GM21526 (cell line): ENCODE data around the gene FAM222A.

Experiments
- ATAC-seq: cut with Tn5 transposase; IDR thresholded peaks from one replicate; pipeline ENCODE4 v1.9.1; 2021; ENCODE audit warnings: moderate library complexity; ENCODE audit not compliant: unreplicated experiment, low FRiP score

Gene FAM222A

DNA sequence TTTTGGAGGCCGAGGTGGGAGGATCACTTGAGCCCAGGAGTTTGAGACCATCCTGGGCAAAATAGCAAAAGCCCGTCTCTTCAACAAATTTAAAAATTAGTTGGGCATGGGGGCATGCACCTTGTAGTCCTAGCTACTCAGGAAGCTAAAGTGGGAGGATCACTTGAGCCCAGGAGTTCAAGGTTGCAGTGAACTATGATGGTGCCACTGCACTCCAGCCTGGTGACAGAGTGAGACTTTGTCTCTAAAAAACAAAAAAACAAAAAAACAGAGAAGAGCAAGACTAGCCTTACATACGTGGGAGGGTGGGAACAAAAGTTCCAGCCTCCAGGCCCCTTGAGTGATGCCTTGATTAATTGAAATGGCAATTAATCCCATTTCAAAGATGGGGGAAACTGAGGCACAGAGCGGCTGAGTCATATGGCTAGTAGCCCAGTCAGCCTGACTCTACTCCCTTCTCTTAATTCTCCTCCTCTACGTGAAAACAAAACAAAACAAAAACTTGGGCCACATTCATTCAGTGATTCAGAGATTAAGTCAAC, 3.3 kb upstream of the FAM222A start:
- no peak for ATAC-seq

DNA sequence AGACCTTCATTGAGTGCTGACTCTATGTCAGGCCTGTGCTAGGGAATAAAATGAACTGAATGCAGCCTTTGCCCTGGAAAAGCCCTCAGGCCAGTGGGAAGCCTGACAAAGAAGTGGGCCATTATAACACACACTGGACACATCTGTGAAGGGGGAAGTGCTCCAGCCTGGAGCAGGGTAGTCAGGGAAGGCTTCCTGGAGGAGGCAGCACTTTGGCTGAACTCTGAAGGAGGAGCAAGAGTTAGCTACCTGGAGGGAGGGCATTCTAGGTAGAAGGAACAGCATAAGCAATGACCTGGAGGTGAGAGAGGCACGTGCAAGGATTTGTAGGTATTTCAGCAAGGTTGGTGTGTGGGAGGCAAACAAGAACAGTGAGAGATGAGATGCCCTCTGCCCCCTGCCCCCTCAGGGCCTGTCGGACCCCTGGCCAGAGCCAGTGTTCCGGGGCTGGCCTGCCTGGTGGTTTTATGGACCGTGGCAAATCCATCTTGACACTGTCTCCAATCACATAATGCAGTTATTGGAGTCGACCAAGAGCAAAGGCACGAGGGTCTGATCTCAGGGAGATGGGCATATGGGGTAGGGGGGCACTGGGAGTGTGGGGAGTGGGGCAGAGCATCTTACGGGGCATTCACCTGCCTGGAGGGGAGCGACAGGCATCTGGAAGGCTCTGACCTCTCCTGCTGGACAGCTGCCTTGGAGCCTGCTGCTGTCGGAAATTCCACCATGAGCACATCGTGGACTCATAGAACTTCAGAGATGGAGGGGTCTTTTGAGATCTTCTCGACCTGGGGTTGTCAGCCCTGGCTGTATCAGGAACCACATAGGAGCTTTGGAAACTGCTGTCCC, 2.7 kb upstream of the FAM222A start:
- ATAC-seq: no peak

DNA sequence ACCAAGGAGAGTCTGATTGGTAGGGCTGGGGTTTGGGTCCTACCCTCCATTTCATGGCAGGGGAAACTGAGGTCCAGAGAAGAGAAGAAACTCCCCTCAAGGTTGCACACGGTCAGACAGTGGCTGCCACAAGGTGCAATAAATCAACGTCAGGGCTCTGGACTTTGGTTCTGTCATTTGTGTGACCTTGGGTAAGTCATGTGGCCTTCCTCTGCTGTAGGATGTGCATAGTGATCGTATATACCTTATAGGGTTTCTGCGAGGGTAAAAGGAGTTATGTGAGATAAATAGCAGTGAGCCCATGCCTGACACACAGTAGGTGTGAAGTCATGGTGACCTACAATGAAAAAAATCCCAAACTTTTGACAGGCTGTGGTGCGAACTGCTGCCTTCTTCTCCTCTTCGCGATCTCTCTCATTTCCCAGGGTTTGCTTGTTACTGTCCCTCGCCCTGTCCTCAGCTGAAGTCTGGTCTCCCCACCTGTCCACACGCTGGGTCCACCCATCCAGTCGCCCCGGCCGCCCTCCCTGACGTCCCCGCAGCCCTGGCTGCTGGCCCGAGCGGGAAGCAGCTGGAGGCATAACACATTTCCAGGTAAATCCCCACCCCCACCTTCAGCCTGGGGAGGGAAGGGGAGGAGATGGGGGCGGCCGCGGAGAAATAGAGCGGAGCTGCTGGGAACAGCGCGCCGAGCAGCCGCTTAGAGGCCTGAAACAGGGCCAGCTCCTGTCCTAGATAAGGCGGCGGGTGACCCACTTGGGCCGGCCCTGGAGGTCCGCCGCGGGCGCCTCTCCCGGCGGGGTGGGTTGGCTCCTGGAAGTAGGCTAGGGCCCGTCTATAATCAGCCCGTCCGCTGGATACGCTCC, 1.8 kb upstream of the FAM222A start:
- ATAC-seq: no peak

DNA sequence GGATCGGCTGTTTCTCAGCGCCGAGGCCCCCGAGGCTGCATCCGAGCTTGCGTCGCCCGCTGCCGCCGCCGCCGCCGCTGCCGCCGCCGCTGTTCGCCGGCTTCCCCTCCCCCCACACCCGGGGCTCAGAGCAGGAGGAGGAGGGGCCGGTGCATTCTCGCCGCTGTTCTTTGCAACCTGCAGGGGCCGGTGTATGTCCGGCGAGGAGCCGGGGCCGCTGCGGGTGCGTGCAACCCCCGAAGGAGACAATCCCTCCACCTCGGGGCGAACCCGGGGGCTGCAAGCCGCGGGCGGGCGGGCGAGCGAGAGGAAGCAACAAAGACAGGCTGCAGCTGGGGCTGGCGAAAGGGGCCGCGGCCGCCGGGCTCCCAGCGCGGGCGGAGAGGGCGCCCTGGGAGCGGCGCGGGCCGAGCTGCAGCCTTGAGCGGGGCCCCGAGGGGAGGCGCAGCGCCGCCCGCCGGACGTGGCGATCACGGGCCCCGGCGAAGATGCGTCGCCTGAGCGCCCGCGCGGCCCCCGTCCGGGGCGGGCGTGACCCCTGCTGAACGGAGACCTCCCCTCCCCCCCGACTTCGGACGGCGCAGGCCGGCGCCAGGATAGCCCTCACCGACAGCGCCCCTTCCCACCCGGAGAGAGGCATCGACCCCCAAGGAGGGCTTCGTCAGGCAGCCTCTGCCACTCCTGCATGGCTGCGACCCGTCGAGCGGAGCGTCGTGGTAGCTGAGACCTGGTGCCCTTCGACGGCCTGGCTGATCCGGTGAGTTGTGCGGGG, 702 bp downstream of the FAM222A start:
- peak; percentile 20 for ATAC-seq

DNA sequence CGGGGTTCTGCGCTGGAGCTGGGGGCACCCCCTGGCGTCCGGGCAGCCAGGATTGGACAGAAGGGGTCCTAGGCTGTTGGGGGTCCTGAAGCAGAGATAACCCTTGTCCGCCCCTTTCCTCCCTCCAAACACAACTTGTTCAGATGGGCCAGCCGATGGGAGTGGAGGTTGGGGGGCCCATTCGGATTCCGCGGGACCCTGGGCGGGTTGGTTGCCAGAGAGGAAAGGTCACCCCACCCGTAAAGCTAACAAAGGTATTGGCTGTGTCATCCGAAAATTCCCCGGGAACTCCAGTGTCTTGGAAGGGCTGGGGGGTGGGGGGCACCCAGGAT, 1.3 kb downstream of the FAM222A start:
- no peak for ATAC-seq

DNA sequence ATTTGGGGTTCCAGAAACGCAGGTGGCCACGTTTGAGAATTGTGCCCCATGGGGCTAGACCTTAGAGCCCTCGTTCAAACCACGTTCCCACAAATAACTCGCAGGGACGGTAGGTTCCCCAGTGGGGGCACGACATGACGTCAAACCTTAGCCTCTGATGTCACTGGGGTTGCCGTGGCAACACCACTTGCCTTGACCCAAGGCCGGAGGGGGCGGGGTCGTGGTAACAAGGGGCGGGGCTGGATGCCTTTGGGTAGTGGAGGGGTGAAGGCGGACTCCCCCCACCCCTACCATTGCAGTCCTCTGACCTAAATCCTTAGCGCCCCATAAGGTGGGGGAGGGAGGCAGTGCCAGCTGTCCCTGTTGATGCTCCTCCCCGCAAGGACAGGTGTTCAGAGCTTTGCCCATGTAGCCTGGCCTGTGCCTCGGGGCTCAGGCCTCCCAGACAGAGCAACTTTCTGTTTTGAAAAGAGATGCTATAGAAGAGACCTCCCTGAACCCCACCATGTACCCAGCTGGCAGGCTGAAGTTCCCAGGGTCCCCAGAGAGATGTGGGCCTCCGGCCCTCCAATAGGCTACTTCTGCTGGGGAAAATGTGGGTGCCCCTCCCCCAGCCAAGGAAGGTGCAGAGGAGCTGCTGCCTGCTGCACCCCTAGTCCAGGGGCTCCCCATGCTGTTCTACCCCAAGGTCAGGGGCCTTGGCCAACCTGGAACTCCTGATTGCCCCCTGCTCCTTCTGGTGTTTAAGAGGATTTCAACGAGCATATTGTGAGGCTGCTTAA, 1.9 kb downstream of the FAM222A start:
- ATAC-seq: no peak

DNA sequence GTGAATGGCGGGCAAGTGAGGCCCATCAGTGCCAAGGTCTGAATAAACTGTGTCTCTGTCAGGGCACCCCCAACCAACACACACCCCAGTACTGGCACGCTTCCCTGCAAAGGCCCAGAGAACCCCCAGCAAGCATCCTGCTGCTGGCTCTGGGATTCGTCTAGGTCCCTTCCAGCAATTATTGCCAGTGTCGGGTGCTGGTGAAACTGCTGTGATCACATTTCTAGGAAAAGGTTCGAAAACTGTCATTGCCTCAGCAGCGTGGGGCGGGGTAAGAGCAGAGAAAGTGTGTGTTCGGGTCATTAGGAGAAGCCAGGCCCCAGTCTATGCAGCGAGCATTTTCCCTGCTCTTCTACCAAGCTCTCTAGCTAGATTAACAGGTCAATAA, 2.5 kb downstream of the FAM222A start:
- no peak for ATAC-seq

DNA sequence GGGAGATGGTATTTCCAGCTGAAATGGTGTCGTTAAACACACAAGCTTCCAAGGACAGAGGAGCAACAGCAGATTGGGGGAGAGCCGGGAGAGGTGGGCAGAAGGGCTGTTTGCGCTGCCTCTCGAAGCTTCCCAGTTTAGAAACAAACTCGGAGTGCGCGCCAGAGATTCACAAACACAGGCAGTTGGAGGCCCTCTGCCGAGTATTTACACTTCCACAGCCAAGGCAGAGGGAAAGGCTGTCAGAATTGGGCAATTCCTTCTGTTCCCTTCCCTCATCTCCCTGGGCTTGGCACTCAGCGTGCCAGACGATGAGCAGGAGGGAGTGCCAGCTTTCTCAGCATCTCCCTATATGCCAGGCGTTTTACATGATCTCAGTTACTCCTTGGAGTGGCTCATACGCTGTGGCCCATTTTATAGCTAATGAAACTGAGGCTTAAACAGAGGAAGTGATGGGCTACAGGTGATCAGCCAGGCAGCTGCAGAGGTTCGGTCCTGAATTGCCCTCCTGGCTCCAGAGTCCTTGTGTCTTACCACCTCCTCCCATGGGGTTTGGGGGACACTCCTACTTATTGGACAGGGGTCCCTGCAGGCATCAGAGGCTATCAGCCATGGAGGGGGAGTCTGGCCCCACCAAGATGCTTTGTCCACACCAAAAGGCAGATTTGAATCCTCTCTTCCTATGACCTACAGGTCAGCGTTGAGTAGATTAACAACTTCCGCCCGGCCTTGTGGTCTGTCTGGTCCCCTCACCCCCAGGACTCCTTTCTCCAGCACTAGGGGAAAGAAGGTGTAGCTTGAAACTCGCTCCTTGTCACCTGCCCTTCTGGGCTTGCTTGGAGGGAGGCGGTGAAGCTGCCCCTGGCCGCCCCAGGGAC, 3.1 kb downstream of the FAM222A start:
- ATAC-seq: no peak

DNA sequence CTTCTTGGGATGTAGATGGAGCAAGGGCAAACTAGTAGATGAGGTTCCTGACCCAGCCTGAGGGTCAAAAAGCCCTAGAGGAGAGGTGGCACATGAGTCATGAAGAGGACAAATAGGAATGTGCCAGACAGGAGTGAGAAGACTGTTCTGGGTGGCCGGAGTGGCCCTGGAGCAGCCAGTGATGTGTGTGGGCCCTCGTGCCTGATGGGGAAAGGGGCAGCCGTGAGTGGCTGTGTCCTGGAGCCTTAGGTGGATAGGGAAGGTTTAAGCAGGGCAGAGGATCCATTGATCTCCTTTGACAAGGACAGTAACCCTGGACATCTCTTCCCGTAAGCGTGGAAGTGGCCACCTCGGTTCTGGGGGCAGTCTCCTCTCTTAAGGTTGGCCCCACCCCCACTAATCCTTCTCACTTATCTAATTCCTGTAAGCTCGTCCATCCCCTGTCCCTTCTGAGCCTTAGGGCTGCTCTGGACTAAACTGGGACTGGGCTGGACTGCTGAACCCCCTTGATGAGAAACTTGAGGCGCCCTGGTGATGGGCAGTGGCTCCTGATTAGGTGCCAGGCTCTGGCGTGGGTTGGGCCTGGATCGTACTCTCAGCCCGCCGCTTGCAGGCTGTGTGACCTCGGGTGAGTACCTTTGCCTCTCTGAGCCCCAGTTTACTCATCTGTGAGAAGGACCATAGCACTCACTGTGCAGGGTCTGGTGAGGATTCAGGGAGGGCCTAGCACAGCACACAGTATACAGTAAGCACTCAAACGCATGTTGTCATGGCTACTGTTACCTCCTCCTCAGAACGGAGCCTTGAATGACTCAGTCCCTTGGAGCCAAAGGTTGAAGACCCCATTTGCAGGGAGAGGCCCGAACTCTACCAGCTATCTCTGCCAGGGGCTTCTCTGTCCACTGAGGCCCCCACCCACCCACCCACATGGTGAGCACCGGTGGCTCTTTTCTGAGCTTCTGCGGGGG, 4.0 kb downstream of the FAM222A start:
- ATAC-seq: no peak

DNA sequence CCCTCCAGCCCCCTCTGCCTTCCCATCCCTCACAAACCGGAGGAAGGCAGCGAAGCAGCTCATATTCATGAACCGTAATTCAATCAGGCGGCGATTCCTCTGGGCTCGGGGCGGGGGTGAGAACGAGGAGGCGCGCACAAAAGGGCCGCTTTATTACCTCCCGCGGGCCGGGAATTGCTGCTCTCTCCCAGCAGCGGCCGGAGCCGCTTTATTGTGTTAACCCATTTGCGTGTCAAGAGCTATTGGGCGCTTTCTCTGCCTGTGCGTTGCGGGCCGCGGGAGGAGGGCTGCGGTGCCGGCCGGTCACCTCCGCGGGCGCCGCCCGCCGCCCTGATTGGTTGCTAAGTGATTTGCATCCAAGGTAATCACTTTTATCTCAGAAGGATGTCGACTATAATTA, 4.8 kb downstream of the FAM222A start:
- no peak for ATAC-seq

DNA sequence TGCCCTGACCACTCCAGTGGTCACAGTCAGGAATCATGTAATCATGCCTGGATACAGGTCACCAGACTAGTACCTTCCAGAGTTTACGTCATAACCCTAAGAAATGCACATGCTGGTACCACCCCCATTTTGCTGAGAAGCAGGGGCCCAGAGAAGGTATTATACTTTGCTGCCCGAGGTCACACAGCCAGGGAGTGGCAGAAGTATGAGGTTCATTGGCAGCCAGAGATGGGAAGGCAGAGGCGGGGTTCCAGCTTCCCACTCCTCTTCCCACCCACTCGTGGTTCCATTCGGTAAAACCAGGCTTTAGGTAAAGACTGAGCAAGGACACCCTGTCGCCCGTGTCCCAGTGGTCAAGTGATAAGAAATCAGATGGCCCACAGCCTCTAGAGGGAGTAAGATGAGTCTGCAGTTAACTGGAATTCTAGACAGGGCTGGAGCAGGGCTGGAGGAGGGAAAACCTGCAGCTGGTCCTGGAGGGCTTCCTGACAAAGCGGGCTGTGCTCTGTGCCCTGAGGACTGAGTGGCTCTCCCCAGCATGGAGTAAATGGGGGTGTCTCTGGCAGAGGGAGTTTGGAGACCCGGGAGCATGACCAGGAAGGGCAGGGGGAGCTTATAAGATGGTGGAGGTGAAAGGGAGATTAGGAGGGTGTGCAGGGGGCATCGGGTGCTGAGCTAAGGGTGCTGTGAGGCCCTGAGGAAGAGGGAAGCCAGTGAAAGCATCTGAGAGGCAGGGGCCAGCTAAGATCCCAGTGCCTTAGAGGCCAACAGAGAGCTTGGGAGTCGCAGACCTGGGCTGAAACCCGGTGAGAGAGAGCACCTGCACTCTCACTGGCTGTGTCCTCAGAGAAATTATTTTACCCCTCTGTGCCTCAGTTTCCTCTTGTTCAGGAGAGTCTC, 5.7 kb downstream of the FAM222A start:
- ATAC-seq: no peak

DNA sequence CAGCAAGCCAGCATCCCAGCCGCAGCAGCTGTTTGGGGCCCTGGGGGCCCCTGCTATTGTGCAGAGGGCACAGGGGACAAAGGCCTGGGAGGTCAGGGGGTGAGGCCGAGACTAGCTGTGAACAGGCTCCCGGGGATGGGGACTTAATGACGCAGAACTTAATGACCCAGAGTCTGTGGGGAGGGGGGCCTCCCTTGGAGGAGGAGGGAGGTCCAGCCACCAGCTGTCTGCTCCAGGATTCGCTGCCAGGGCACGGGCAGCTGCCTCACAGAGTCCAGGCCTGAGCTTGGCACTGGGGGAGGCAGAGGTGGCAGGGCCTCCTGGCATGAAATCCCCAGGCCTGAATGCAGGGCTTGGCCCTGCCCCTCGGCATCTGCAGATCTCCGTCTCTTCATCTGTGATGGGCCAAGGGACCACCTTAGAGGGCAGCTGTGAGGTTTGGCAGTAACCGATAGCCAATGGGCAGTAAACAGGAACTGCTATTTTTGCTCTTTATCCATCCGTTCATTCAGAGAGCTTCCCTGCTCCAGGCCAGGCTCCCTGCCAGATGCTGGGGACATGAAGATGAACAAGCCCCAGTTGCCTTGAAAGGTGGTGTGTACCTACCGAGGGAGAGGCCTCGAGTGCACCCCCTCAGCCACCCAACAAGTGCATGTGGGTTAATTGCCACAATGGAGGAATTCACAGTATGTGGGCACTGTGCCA, 6.7 kb downstream of the FAM222A start:
- ATAC-seq: no peak

DNA sequence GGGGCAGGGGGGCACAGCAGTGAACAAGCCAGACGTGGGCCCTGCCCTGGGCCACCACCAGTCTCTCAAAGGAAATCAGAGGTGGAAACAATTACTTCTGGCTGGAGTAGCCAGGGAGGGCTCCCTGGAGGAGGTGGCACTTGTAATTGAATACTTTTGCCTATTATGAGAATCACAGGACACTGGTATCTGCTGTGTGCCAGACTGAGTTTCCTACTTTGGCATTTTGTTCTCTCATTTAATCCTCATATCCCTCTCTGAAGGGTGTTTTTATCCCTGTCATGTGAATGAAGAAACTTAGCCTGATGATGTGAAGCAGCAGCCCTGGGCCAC, 7.2 kb downstream of the FAM222A start:
- ATAC-seq: no peak

DNA sequence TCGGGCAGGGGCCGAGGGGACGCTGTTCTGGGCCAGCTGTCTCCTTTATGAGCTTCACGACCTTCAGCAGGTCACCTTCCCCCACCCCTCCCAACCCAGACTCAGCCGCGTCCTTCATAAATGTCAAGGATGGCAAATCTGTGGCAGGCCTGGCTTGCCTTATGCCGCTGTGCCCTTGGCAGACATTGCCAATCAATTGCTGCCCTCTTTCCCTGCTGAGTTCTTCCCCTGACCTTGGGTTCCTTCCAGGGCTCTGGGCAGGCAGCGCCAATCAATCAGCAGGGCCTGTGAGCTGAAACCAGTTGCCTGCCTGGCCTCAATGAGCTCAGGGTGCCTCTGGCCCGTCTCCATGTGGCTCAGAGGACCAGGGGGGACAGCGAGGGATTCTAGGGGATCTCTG, 7.7 kb downstream of the FAM222A start:
- ATAC-seq: no peak

DNA sequence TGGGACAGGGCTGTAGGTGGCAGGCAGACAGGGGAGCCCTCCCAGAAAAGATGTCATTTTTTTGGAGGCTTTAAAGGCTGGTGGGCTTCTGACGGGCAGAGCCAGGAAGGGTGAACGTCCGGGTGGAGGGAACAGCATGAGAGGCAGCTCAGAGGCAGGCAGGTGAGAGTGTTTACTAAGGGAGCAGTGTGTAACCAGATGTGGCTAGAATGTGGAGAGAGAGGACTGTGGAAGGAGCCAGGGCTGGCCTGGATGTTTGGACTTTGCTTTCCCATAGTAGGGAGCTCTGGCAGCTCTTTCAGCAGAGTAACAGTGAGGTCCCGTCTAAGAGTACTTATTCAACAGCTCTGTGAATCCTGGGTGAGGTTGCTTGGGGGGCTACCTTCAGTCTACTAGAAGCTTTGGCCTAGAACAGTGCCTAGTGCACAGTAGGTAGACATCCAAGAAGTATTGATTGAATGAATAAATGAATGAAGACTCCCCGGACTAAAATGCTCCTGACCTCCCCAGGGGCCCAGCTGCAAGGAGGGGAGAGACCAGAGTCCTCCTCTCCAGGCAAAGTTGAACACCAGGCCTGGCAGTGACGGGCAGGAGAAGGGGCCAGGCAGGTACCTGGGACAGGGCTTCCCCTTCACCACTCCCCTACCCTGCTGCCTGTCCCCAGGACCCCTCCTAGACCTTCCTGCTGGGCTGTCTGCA, 8.5 kb downstream of the FAM222A start:
- ATAC-seq: no peak

DNA sequence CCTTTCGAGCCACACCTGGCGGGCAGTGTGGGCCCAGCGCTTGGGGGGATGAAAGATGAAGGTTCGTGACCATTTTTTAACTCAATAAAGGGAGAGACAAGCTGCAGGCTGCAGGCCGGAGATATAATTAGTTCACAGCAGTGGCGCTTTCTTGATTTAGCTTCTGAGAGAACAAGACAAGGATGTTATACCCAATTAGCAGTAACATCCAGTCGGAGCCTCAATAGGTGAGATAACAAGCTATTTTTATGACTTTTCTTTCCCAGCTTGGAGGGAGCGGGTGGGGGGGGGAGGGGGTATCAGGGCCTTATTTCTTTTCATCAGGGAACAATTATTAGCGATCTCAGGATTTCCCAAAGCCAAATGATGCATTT, 9.1 kb downstream of the FAM222A start:
- ATAC-seq: no peak
